Endometrial microvascular endothelial cells (primary cell): ENCODE results near the gene RDH8. TPM values are rescaled to one million over a fixed set of nuclear protein-coding genes. Genes with fewer than 3 reads are reported as not detected.

ENCODE experiments used
- in situ Hi-C: cut with HindIII; loops from 2 replicates; pipeline ENCODE4 v1.10.0; 2017; ENCODE audit warnings: low sequenced_read_pairs, low pct_unique_long_range_greater_than_20kb; ENCODE audit errors: inconsistent ontology term
- total RNA-seq: library from RNA; depleted of rRNA; stranded (reverse); fragments of >200 nt; gene quantifications from one replicate; pipeline ENCODE4 v1.2.3, GENCODE V29; 2015; ENCODE audit errors: inconsistent ontology term

Gene RDH8
- not detected for total RNA-seq

DNA sequence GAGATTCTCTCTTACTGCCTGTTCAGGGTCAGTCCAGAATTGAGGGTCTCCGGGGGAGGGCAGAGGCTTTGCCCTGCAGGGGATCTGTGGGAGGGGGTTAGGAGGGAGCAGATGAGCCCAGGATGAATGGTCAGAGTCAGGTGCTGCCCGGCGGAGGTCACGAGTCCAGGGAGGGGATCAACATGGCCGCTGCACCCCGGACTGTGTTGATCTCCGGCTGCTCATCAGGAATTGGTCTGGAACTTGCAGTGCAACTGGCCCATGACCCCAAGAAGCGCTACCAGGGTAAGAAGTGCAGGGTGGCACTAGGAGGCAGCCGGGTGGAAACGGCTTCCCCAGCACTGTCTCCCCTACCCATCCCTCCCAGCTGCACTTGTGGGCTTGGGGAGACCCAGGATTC, at the start of gene RDH8:
Gene RDH8, plus strand, starts transcription at position 168 of the 400 bp plus-strand sequence. Its CDS starts 15 bp downstream, at position 183.
- in situ Hi-C loops: no loop called here

- in situ Hi-C loops: no loop called here
Measured at GRCh38 chr19:9966024-9966423, 47.3 kb upstream of the RDH8 start.

- in situ Hi-C loops: no loop called here
Measured at GRCh38 chr19:9966448-9966847, 46.8 kb upstream of the RDH8 start.

DNA sequence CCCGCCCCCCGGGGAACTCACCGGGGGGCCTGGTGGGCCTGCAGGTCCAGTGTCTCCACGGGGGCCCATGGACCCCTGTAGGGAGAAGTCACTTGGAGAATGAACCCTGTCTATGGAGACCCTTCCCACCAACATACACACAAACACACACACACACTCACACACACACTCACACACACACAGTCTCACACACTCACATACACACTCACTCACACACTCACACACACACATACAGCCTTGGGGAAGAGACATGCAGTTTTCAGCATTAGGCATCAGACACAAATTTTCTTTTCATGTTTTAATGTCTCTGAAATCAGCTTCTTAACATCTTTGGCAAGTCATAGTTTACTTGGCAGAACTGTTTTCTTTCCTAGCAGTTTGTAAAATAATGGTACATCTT, 46.0 kb upstream of the RDH8 start:
- in situ Hi-C loops: no loop called here

DNA sequence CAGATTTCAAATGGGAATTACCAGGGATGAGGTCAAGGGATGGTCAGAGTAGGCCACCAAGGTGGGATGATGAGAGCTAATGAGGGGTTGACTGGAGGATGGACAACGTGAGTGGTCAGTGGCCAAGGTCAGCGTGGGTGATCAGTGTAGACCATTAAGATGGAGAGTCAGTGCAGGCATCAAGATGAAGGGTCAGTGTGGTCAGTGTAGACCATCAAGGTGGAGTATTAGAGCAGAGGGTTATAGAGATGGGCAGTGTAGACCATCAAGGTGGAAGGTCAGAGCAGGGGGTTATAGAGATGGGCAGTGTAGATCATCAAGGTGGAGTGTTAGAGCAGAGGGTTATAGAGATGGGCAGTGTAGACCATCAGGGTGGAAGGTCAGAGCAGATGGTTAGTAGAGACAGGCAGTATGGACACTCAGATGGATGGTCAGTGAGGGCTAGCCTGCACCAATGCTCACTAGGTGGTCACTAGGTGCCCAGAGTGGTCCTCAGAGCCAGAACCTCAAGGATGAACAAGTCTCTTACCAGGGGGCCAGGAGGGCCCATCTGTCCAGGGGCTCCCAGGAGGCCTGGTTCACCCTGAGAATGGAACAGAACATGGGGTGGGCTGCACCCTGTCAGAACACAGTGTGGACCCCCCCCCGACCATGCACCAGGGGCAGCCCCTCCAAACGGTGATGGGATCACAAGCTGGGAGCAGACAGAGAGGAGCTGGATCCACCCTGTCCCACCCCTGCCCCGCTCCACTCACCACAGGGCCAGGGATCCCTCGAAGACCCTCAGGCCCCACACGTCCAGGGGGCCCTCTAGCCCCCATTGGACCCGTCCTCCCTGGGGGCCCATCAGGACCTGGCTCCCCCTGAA, 44.2 kb upstream of the RDH8 start:
- in situ Hi-C loops: no loop called here

GRCh38 chr19:9969688-9969975, 43.7 kb upstream of the RDH8 start:
- in situ Hi-C loops: no loop called here

DNA sequence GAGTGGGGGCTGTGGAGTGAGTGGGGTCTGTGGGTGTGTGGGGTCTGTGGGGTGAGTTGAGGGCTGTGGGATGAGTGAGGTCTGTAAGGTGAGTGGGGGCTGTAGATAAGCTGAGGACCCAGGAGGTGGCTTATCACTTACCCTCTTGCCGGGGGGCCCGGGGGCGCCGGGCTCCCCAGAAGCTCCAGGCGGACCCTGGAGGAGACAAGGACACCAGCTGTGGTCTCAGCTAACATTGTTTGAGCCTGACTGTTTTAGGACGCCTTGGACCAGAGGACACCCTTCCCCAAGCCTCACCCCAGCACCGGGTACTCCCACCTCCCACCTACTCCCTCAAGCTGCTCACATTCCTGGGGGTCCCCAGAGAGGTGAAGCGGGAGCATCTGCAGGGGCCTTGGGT, 42.8 kb upstream of the RDH8 start:
- in situ Hi-C loops: no loop called here

DNA sequence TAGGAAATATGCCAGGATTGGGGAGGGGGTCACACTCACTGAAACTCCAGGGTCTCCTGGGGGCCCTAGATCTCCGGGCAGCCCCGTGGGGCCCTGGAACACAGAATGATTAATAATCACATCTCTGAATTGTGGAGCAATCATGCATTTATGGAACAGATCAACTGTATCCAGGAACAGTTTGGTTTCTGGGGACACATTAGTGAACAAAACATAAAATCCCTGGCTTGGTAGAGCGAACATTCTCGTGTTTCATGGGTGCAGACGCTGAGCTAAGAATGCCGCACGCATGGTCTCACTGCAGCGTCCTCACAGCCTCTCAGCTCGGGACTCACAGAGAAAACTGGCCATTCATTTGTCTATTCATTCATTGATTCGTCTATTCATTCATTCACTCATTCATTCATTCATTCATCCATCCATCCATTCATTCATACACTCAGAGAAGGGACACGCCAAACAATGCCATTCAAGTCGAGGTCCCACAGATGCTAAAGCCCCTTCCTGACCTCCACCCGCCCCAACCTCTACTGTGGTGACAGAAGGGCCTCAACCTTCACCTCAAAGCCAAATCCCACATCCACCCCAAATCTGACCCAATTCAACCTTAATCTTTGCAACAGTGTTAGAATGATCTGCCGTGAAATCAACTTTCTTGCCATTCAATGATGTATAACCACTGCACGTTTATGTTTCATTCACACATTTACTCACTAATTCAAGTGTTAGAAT, 42.0 kb upstream of the RDH8 start:
- in situ Hi-C loops: no loop called here

GRCh38 chr19:9972103-9972502, 41.2 kb upstream of the RDH8 start:
- in situ Hi-C loops: no loop called here

- in situ Hi-C loops: no loop called here
Measured at GRCh38 chr19:9981406-9982260, 31.6 kb upstream of the RDH8 start.

- in situ Hi-C loops: no loop called here
Measured at GRCh38 chr19:9986787-9987281, 26.4 kb upstream of the RDH8 start.

DNA sequence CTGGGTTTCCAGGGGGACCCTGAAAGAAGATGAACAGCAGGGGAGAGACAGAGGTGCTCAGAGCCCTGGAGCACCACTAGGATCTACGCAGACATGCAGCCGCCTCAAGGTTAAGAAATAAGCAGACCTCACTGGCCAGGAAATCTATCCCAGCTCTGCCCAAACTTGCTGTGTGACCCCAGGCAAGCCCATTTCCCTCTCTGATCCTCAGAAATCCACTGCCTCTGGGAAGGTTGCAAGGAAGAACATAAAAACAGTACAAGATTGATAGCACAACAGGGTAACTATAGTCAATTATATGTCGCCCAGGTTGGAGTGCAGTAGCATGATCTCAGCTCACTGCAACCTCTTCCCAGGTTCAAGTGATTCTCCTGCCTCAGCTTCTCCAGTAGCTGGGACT, 23.8 kb upstream of the RDH8 start:
- in situ Hi-C loops: no loop called here

DNA sequence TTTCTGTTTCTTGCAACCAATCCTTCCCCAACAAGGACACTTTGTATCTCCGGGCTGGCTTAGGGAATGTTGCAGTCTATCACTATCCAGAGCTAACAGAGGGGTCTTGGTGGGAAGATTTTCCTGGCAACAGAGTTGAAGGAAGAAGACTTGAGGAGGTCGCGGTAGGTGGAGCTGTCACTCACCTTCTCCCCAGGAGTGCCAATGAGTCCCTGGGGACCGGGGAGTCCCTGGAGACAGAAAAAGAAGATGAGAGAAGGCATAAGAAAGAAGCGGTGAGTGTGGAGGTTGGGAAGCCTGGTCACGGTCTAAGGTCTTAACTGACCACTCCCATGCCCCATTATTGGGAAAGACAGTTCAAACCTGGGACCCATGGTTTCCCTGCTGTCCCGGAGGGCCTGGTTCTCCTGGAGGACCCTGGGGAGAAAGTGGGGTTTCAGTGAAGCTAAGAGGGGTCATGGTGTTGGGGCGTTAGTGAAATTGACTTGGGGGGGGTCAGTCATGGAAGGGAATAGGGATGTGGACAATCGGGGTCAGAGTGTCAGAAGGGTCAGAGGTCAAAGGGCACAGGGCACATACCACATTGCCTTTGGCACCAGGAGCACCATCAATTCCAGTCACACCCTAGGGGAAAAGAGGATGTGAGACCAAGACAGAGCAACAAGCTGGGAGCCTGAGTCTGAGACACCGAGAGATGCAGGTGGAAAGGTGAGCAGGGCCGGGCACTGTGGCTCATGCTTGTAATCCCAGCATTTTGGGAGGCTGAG, 21.7 kb upstream of the RDH8 start:
- in situ Hi-C loops: no loop called here

DNA sequence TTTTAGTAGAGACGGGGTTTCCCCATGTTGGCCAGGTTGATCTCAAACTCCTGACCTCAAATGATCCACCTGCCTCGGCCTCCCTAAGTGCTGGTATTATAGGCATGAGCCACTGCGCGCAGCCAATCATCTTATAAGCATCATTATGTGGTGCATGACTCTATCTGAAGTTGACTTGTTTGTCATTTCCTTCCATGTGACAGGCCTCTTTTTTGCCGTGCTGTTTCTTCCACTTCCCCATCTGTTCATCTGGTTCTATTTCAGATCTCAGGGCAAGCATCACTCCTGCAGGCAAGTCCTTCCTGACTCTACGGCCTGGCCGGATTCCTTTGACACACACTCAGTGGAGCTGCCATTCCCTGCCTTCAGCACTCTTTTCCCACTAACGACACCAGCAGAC, 18.2 kb upstream of the RDH8 start:
- in situ Hi-C loops: no loop called here

DNA sequence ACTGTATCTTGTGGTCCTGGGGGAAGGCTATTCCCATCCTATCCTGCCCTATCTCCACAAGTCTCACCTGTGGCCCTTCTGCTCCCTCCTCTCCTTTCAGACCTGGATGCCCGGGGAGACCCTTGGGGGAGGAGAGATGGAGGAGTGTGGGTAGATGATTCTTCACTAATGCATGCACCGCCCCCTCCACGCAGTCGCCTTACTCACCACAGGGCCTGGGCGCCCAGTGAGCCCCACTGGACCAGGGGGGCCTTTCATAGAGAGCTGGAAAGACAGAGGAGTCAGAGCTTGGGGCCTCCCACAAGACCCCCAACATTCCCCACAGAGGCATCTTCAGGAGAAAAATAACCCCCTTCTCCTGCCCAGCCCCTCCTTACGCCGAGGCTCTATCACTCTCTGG, 17.3 kb upstream of the RDH8 start:
- in situ Hi-C loops: no loop called here

DNA sequence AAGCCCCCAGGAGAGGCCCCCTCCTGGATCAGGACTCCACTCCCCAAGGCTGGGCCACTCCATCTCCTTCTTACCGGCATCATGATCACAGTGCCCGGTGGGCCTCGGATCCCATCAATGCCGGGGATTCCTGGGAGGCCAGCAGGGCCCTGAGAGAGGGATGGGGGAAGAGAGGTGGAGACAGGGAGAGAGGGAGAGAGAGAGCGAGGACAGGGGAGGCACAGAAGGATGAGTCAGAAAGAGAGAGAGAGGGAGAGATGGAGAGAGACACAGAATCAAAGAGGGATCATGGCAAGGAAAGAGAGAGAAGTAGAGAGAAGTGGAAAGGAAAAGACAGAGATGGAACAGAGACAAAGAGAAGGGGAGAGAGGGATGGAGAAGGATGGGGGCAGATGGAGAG, 16.7 kb upstream of the RDH8 start:
- in situ Hi-C loops: no loop called here

DNA sequence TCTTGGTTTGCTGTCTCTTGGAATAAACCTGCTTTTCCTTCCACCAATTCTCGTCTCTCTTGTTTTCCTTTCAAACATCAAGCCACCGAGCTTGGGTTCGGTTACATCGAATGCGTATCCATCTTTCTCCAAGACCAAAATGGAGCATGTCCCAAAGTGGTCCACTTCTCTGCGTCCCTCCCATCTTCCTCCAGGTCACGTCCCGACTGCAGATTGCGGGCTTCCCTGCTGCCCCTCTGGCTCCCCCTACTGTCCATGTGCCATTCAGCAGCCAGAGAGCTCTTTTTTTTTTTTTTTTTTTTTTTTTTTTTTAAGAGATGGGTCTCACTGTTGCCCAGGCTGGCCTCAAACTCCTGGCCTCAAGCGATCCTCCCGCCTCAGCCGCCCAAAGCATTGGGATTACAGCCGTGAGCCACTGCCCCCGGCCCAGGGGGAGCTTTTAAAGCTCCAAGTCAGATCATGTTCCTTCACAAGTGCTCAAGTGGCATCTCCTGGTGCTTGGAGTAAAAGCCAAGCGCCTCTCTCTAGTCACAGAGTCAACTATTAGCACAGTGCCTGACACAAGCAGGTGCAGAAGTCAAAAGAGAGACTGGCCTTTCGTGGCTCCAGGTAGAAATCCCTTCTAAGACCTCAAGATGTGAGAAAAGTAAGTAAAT, 13.0 kb upstream of the RDH8 start:
- in situ Hi-C loops: no loop called here

DNA sequence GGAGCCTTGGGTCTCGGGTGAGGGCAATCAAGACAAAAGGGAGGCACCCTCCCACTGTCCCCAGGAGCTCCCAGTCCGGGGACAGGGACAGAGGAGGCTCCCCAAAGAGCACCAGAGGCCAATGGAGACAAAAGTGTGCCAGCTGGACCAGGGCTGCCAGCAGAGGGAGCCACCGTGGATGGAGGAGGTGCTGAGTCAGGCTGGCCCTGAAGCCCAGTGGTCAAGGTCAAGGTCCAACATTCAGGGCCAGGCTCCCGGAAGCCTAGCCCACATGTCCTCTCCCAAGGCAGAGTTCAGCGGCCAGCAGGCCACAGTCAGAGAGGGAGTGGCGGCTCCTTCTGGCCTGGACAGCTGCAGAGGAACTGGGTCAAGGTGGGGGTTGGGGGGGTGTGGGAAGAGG, 11.4 kb upstream of the RDH8 start:
- in situ Hi-C loops: no loop called here
